Measurements from ENCODE around the gene TAOK3.

TAOK3 gene

GRCh38 chr12:118375348-118375747 is 2.6 kb upstream of the TAOK3 start:
- peak overlapping the region; percentile 92 for H3K4me3 ChIP-seq (ENCODE audit: low read depth, low read length)
- TF ChIP-seq MAX (IDR thresholded peaks at IDR 0.05; ENCODE audit: low read depth, low read length) (no peak), POLR2A (IDR thresholded peaks at IDR 0.05; ENCODE audit: extremely low read depth, insufficient read length) (no peak), MYC (IDR thresholded peaks at IDR 0.05; ENCODE audit: low read depth, low read length) (no peak)
- no peak for DNase-seq (ENCODE audit: low read depth)

- TF ChIP-seq CTCF (IDR thresholded peaks at IDR 0.05; ENCODE audit: low read depth, low read length) (no peak), MYC (IDR thresholded peaks at IDR 0.05; ENCODE audit: low read depth, low read length) (no peak), MAX (IDR thresholded peaks at IDR 0.05; ENCODE audit: low read depth, low read length) (no peak), POLR2A (IDR thresholded peaks at IDR 0.05; ENCODE audit: extremely low read depth, insufficient read length) (no peak)
- no peak overlapping the region for H3K4me3 ChIP-seq (ENCODE audit: low read depth, low read length)
- no peak for DNase-seq (ENCODE audit: low read depth)
Measured at GRCh38 chr12:118374909-118375308, 2.2 kb upstream of the TAOK3 start.

DNA sequence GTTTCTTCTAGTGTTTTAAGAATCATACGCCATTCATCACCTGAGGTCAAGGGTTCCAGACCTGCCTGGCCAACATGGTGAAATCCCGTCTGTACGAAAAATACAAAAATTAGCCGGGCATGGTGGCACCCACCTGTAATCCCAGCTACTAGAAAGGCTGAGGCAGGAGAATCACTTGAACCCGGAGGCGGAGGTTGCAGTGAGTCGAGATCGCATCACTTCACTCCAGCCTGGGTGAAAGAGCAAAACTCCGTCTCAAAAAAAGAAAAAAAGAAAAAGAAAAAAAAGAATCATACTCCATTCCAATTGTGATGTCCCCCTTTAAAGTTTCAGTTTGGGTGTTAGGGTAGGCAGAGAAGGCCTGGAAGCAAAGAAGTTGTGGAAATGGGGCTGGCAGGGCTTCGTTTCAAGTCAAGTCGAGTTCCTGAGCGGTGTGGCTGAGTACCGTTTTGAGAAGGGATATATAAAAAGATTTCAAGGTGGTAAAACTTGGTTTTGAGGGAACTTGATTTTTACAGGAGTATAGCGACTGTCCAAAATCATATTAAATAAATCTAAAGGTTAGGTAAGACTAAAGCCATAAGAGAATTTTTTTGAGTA is 1.5 kb upstream of the TAOK3 start:
- TF ChIP-seq MAX (IDR thresholded peaks at IDR 0.05; ENCODE audit: low read depth, low read length) (no peak), MYC (IDR thresholded peaks at IDR 0.05; ENCODE audit: low read depth, low read length) (no peak), CTCF (IDR thresholded peaks at IDR 0.05; ENCODE audit: low read depth, low read length) (no peak), POLR2A (IDR thresholded peaks at IDR 0.05; ENCODE audit: extremely low read depth, insufficient read length) (no peak)
- no peak for DNase-seq (ENCODE audit: low read depth)
- peak overlapping the region; percentile 89 for H3K4me3 ChIP-seq (ENCODE audit: low read depth, low read length)

- TF ChIP-seq MYC (IDR thresholded peaks at IDR 0.05; ENCODE audit: low read depth, low read length) (no peak), POLR2A (IDR thresholded peaks at IDR 0.05; ENCODE audit: extremely low read depth, insufficient read length) (no peak), MAX (IDR thresholded peaks at IDR 0.05; ENCODE audit: low read depth, low read length) (no peak), CTCF (IDR thresholded peaks at IDR 0.05; ENCODE audit: low read depth, low read length) (no peak)
- DNase-seq (ENCODE audit: low read depth): no peak
Measured at GRCh38 chr12:118373616-118374015, 909 bp upstream of the TAOK3 start.

GRCh38 chr12:118371321-118372282 is 1.1 kb downstream of the TAOK3 start:
- H3K4me3 ChIP-seq (ENCODE audit: low read depth, low read length): peak overlapping the region; percentile 80
- DNase-seq (ENCODE audit: low read depth): peak; percentile 65
- TF ChIP-seq MAX (IDR thresholded peaks at IDR 0.05; ENCODE audit: low read depth, low read length): no peak
- no peak for TF ChIP-seq POLR2A (IDR thresholded peaks at IDR 0.05; ENCODE audit: extremely low read depth, insufficient read length)
- TF ChIP-seq CTCF (IDR thresholded peaks at IDR 0.05; ENCODE audit: low read depth, low read length): no peak
- TF ChIP-seq MYC (IDR thresholded peaks at IDR 0.05; ENCODE audit: low read depth, low read length): no peak

More at GRCh38 chr12:118373616-118374015, 909 bp upstream of the TAOK3 start:
- H3K4me3 ChIP-seq (ENCODE audit: low read depth, low read length): peak overlapping the region; percentile 89

GRCh38 chr12:118370601-118371000 is 2.1 kb downstream of the TAOK3 start:
- DNase-seq (ENCODE audit: low read depth): no peak
- H3K4me3 ChIP-seq (ENCODE audit: low read depth, low read length): peak overlapping the region; percentile 80
- TF ChIP-seq CTCF (IDR thresholded peaks at IDR 0.05; ENCODE audit: low read depth, low read length) (no peak), POLR2A (IDR thresholded peaks at IDR 0.05; ENCODE audit: extremely low read depth, insufficient read length) (no peak), MAX (IDR thresholded peaks at IDR 0.05; ENCODE audit: low read depth, low read length) (no peak), MYC (IDR thresholded peaks at IDR 0.05; ENCODE audit: low read depth, low read length) (no peak)
